ENCODE results near the gene THSD7B. TPM values are rescaled to one million over a fixed set of nuclear protein-coding genes. Genes with fewer than 3 reads are reported as not detected.

Gene THSD7B
- total RNA-seq, 4 donors from 2014 or later, result under 0.01 to 0.29 (median 0.03) TPM

GRCh38 chr2:137175246-137175645 lies 409.9 kb downstream of the THSD7B start:
- H3K4me1 ChIP-seq, result no peaks in the 10 kb centered on the region
- no peaks in the 10 kb centered on the region for H3K27me3 ChIP-seq
- intact Hi-C loops (cut with DNase I), result no loop called here
- no peak for DNase-seq (ENCODE audit: extremely low spot score)
- no peak for TF ChIP-seq POLR2A (IDR thresholded peaks at IDR 0.05; ENCODE audit: low read depth)
- TF ChIP-seq CTCF (IDR thresholded peaks at IDR 0.05), result no peak
- TF ChIP-seq POLR2AphosphoS5 (IDR thresholded peaks at IDR 0.05), result no peak
- TF ChIP-seq EP300 (IDR thresholded peaks at IDR 0.05), result no peak
- H3K36me3 ChIP-seq, result no peaks in the 10 kb centered on the region
- H3K9me3 ChIP-seq, result no peaks in the 10 kb centered on the region
- no peak overlapping the region for H3K27ac ChIP-seq (replicated peaks in 1 of 4)
- H3K4me3 ChIP-seq, result no peak overlapping the region
- 67% methylated on average over 1 of the region's 1 CpG for WGBS

- Histone ChIP-seq H3K4me1 (no peaks in the 10 kb centered on the region), H3K9me3 (no peaks in the 10 kb centered on the region), H3K36me3 (no peaks in the 10 kb centered on the region), H3K27ac (replicated peaks in 1 of 4) (no peak overlapping the region), H3K4me3 (no peak overlapping the region), H3K27me3 (no peaks in the 10 kb centered on the region)
- intact Hi-C loops (cut with DNase I), result no loop called here
- TF ChIP-seq POLR2A (IDR thresholded peaks at IDR 0.05; ENCODE audit: low read depth) (no peak), POLR2AphosphoS5 (IDR thresholded peaks at IDR 0.05) (no peak), EP300 (IDR thresholded peaks at IDR 0.05) (no peak), CTCF (IDR thresholded peaks at IDR 0.05) (no peak)
- DNase-seq (ENCODE audit: extremely low spot score), result no peak
- WGBS, result 71% methylated on average over 2 of the region's 2 CpGs
Observed at GRCh38 chr2:137178951-137179377, 413.6 kb downstream of the THSD7B start.

- TF ChIP-seq POLR2A (IDR thresholded peaks at IDR 0.05; ENCODE audit: low read depth) (no peak), POLR2AphosphoS5 (IDR thresholded peaks at IDR 0.05) (no peak), EP300 (IDR thresholded peaks at IDR 0.05) (no peak), CTCF (IDR thresholded peaks at IDR 0.05) (no peak)
- no peak for DNase-seq (ENCODE audit: extremely low spot score)
- intact Hi-C loops (cut with DNase I), result no loop called here
- Histone ChIP-seq H3K4me1 (no peaks in the 10 kb centered on the region), H3K27me3 (no peaks in the 10 kb centered on the region), H3K4me3 (no peak overlapping the region), H3K9me3 (no peaks in the 10 kb centered on the region), H3K27ac (replicated peaks in 1 of 4) (no peak overlapping the region), H3K36me3 (no peaks in the 10 kb centered on the region)
Observed at GRCh38 chr2:137179542-137179941, 414.2 kb downstream of the THSD7B start.

- WGBS, result 86% methylated on average over 2 of the region's 2 CpGs
- intact Hi-C loops (cut with DNase I), result no loop called here
Observed at GRCh38 chr2:137180012-137180411, 414.7 kb downstream of the THSD7B start.

GRCh38 chr2:137181370-137181769 lies 416.0 kb downstream of the THSD7B start:
- H3K9me3 ChIP-seq, result peaks cover 0 to 7% (median 0%) of the 10 kb centered on the region in 4 donors
- H3K27me3 ChIP-seq, result no peaks in the 10 kb centered on the region
- H3K36me3 ChIP-seq, result no peaks in the 10 kb centered on the region
- no peak overlapping the region for H3K27ac ChIP-seq (replicated peaks in 1 of 4)
- no peak overlapping the region for H3K4me3 ChIP-seq
- no peak for TF ChIP-seq CTCF (IDR thresholded peaks at IDR 0.05)
- no peak for TF ChIP-seq POLR2A (IDR thresholded peaks at IDR 0.05; ENCODE audit: low read depth)
- no peak for TF ChIP-seq EP300 (IDR thresholded peaks at IDR 0.05)
- TF ChIP-seq POLR2AphosphoS5 (IDR thresholded peaks at IDR 0.05), result no peak
- intact Hi-C loops (cut with DNase I), result no loop called here
- no peak for DNase-seq (ENCODE audit: extremely low spot score)
- no peaks in the 10 kb centered on the region for H3K4me1 ChIP-seq
- 86% methylated on average over 1 of the region's 1 CpG for WGBS

More at GRCh38 chr2:137180012-137180411, 414.7 kb downstream of the THSD7B start:
- no peak overlapping the region for H3K27ac ChIP-seq (replicated peaks in 1 of 4)
- H3K27me3 ChIP-seq, result no peaks in the 10 kb centered on the region
- TF ChIP-seq POLR2A (IDR thresholded peaks at IDR 0.05; ENCODE audit: low read depth) (no peak), POLR2AphosphoS5 (IDR thresholded peaks at IDR 0.05) (no peak)
- DNase-seq (ENCODE audit: extremely low spot score), result no peak
- no peaks in the 10 kb centered on the region for H3K36me3 ChIP-seq
- H3K4me3 ChIP-seq, result no peak overlapping the region
- H3K4me1 ChIP-seq, result no peaks in the 10 kb centered on the region
- H3K9me3 ChIP-seq, result no peaks in the 10 kb centered on the region

All from esophagus muscularis mucosa (tissue), 4 donors.